Activated effector memory CD4-positive, alpha-beta T cell treated with anti-CD3 and anti-CD28 coated beads, Interleukin-2, amount 50 U/mL, for 16 hours (primary cell): ENCODE results near the gene MB.
"Not testable (repeated sequence)": the region's sequence is repeated elsewhere in the genome, so short reads cannot be mapped to it uniquely, and the experiment has no call there.

Source experiments
- DNase-seq: peaks from one replicate; pipeline ENCODE4 v3.0.0-alpha.2; 2020

Gene MB

GRCh38 chr22:35634943-35635540 is 17.9 kb upstream of the MB start:
- peak; percentile 50 for DNase-seq

- DNase-seq = peak; percentile 47
Measured at GRCh38 chr22:35634015-35634414, 16.9 kb upstream of the MB start.

- DNase-seq = peak; percentile 27
Measured at GRCh38 chr22:35633520-35633919, 16.4 kb upstream of the MB start.

GRCh38 chr22:35632935-35633334 is 15.8 kb upstream of the MB start:
- DNase-seq = peak; percentile 31

- peak; percentile 74 for DNase-seq
Measured at GRCh38 chr22:35631597-35631996, 14.5 kb upstream of the MB start.

GRCh38 chr22:35630891-35631290 is 13.8 kb upstream of the MB start:
- peak; percentile 30 for DNase-seq

GRCh38 chr22:35630387-35630793 is 13.3 kb upstream of the MB start:
- no peak for DNase-seq

- peak; percentile 81 for DNase-seq
Measured at GRCh38 chr22:35629406-35630216, 12.5 kb upstream of the MB start.

GRCh38 chr22:35628732-35629131 is 11.6 kb upstream of the MB start:
- no peak for DNase-seq

- peak; percentile 80 for DNase-seq
Measured at GRCh38 chr22:35627267-35628041, 10.3 kb upstream of the MB start.

GRCh38 chr22:35625763-35626432 is 8.8 kb upstream of the MB start:
- no peak for DNase-seq

GRCh38 chr22:35624547-35624946 is 7.4 kb upstream of the MB start:
- no peak for DNase-seq

GRCh38 chr22:35623885-35624284 is 6.8 kb upstream of the MB start:
- not testable (repeated sequence) for DNase-seq

- DNase-seq = no peak
Measured at GRCh38 chr22:35622191-35622913, 5.2 kb upstream of the MB start.

GRCh38 chr22:35621451-35621850 is 4.3 kb upstream of the MB start:
- no peak for DNase-seq

- DNase-seq = no peak
Measured at GRCh38 chr22:35620624-35621251, 3.6 kb upstream of the MB start.

- DNase-seq = no peak
Measured at GRCh38 chr22:35619336-35620094, 2.4 kb upstream of the MB start.

GRCh38 chr22:35618427-35619223 is 1.5 kb upstream of the MB start:
- DNase-seq = no peak

GRCh38 chr22:35616043-35616442 is 1.1 kb downstream of the MB start:
- no peak for DNase-seq

- no peak for DNase-seq
Measured at GRCh38 chr22:35615156-35615555, 2.0 kb downstream of the MB start.
